GM12864 (cell line): ENCODE data around the gene CDH19.

Source experiments
- DNase-seq: peaks from one replicate; pipeline ENCODE4 v3.0.0-alpha.2; 2011; ENCODE audit warnings: low read depth
- H3K4me3 ChIP-seq: 2 replicates; pipeline ENCODE4 v1.5.1; 2011; ENCODE audit warnings: mild to moderate bottlenecking, low read depth, low read length, control low read depth
- TF ChIP-seq, protein P1 (sequence below): IDR thresholded peaks from 2 replicates; pipeline ENCODE4 v1.5.1; 2011; ENCODE audit warnings: low read depth, mild to moderate bottlenecking, moderate library complexity, low read length, control low read depth, inconsistent platforms; ENCODE audit errors: missing control alignments

Gene CDH19, protein sequence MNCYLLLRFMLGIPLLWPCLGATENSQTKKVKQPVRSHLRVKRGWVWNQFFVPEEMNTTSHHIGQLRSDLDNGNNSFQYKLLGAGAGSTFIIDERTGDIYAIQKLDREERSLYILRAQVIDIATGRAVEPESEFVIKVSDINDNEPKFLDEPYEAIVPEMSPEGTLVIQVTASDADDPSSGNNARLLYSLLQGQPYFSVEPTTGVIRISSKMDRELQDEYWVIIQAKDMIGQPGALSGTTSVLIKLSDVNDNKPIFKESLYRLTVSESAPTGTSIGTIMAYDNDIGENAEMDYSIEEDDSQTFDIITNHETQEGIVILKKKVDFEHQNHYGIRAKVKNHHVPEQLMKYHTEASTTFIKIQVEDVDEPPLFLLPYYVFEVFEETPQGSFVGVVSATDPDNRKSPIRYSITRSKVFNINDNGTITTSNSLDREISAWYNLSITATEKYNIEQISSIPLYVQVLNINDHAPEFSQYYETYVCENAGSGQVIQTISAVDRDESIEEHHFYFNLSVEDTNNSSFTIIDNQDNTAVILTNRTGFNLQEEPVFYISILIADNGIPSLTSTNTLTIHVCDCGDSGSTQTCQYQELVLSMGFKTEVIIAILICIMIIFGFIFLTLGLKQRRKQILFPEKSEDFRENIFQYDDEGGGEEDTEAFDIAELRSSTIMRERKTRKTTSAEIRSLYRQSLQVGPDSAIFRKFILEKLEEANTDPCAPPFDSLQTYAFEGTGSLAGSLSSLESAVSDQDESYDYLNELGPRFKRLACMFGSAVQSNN

DNA sequence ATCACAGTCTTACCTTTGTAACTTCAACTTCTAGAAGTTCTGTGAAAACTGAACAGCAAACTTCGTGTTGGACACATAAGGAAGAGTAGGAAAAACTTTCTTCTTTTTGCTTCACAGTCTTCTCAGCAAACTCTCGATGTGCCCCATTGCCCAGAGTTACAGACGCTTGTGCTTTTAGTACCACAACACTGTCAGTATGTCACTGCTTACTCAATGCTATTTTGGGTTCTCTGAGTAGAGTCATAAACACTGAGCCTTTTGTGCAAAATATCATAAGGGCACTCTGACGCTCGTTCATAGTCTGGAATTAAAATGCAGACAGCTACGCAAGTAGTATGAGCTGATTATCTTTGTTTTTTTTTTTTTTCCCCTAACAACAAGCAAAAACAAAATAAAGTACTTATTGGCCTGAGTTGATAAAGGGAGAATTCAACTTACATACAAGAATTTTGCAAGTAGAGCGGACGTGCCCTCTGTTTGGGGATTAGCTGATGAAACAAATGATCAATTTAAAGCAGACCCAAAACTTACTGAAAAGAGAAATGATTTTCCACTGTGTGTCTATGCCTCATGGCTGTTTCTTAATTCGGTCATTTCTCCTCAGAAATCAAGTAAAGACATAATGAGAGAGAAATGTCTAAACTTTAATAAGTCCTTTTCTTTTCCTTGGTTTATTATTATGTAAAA lies at the start of gene CDH19:
Gene CDH19, minus strand, starts transcription at position 150 of the 687 bp plus-strand sequence. CDS start 31,886 bp downstream, outside the sequence.
- no peak within 1 kb of the TSS for H3K4me3 ChIP-seq
- no peak for DNase-seq
- TF ChIP-seq, protein P1, sequence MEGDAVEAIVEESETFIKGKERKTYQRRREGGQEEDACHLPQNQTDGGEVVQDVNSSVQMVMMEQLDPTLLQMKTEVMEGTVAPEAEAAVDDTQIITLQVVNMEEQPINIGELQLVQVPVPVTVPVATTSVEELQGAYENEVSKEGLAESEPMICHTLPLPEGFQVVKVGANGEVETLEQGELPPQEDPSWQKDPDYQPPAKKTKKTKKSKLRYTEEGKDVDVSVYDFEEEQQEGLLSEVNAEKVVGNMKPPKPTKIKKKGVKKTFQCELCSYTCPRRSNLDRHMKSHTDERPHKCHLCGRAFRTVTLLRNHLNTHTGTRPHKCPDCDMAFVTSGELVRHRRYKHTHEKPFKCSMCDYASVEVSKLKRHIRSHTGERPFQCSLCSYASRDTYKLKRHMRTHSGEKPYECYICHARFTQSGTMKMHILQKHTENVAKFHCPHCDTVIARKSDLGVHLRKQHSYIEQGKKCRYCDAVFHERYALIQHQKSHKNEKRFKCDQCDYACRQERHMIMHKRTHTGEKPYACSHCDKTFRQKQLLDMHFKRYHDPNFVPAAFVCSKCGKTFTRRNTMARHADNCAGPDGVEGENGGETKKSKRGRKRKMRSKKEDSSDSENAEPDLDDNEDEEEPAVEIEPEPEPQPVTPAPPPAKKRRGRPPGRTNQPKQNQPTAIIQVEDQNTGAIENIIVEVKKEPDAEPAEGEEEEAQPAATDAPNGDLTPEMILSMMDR: no peak

DNA sequence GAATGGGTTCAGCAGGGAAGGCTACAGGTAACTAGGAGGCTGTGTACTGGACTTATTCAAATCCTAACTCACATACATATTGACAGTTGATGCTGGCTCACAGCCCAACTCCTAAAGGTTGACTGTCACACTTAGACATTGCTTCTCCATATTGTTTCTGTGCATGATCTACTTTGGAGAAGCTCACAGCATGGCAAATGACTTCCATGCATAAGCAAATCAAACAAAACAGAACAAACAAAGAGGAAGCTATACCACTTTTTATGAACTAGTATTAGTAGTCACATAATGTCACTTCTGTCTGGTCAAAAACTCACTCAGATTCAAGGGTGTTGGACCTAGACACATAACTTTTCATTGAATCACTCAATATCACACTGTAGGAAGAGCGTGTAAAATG lies 43.8 kb upstream of the CDH19 start:
- H3K4me3 ChIP-seq: no peak overlapping the region
- DNase-seq: no peak
- TF ChIP-seq, protein P1: no peak

DNA sequence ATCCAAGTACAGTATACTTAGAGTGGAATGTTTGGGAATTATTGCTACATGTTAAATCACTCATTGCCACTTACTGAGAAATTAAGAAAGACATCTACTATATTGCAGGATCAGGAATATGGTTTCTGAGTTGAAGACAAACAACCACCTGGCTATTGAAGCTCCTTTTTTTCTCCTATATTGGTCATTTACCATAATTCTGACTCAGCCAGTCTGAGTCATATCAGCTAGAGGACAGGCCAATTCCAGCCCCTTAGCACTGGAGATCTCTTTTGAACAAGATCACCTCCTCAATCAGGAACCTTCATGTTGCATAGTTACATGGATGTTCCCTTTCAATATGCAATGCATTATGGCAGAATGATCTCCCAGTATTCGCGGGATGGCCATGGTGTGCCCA lies 42.7 kb upstream of the CDH19 start:
- no peak overlapping the region for H3K4me3 ChIP-seq
- TF ChIP-seq, protein P1: no peak
- no peak for DNase-seq

DNA sequence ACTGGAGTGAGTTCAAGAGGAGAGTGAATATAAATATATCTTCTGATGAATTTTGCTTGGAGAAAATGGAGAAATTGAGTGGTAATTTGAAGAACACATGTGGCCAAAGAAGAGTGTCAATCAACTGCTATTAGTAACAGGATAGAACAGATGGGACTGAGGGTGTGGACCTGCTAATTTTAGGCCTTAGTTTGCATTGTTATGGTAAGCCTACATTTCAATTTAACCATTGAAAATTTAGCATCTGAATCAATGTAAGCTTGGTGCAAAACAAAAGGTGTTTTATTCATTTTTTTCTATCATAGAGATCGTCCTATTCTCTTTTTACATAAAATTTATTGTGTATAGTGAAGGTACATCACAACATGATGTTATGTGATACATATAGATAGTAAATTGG lies 42.1 kb upstream of the CDH19 start:
- DNase-seq: no peak
- H3K4me3 ChIP-seq: no peak overlapping the region
- TF ChIP-seq, protein P1: no peak

DNA sequence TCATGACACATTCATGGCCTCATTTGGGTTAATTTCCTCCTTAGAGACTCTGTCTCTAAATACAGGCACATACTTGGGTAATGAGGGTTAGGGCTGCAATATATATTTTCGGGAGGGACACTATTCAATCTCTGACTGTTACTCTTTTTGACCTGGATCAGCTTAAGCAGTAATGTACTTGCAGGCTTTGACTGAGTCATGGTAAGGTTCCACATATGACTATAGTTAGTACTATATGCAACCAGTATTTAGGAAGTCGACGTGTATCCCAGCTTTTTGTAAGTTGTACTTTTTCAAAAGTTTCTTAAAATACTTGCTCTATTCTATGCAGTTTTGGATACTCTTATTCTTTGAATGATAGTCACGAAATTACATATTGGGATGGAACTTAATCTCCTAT lies 37.2 kb upstream of the CDH19 start:
- TF ChIP-seq, protein P1: no peak
- DNase-seq: no peak
- H3K4me3 ChIP-seq: no peak overlapping the region

DNA sequence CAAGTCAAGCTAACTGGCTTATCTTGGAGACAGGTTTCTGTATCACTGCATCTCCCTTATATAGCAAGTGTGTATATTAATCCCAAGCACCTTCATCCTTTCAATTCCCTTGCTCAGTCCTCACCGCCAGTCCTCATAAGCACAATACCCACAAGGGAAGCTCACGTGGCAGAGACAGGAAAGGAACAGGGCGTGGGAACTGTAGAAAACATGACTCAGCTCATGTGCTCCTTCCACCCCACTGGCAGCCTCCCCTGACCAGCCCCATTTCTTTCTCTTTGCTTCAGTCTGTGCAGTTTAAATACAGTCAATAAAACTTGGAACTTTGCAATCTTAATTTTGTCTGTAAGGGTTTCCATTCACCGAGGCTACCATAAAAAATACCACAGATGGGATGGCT lies 36.5 kb upstream of the CDH19 start:
- no peak for DNase-seq
- H3K4me3 ChIP-seq: no peak overlapping the region
- TF ChIP-seq, protein P1: no peak
